ENCODE data around the gene WDFY4.

Gene WDFY4

DNA sequence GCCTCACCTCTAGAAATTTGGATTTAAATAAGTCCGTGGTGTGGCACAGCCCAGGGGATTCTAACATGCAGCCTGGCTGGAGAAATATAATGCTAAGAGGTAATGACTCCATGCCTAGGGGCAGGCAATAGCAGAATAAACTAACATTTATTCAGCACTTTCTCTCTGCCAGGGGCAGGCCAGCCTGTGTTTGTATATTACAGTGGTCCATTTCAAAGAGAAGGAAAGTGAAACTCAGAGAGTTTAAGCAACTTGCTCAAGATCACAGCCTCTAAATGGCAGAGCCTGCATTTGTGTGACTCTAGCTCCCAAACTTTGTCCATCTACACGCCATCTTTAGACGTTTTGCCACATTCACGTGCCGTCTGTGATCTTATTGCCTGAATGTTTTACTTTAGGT, 261.7 kb downstream of the WDFY4 start:
- TF ChIP-seq, protein P1, sequence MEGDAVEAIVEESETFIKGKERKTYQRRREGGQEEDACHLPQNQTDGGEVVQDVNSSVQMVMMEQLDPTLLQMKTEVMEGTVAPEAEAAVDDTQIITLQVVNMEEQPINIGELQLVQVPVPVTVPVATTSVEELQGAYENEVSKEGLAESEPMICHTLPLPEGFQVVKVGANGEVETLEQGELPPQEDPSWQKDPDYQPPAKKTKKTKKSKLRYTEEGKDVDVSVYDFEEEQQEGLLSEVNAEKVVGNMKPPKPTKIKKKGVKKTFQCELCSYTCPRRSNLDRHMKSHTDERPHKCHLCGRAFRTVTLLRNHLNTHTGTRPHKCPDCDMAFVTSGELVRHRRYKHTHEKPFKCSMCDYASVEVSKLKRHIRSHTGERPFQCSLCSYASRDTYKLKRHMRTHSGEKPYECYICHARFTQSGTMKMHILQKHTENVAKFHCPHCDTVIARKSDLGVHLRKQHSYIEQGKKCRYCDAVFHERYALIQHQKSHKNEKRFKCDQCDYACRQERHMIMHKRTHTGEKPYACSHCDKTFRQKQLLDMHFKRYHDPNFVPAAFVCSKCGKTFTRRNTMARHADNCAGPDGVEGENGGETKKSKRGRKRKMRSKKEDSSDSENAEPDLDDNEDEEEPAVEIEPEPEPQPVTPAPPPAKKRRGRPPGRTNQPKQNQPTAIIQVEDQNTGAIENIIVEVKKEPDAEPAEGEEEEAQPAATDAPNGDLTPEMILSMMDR (IDR thresholded peaks at IDR 0.05; ENCODE audit: insufficient read depth, missing control alignments) = no peak
- DNase-seq (ENCODE audit: insufficient read length, low spot score) (no peak), FAIRE-seq (no peak)

DNA sequence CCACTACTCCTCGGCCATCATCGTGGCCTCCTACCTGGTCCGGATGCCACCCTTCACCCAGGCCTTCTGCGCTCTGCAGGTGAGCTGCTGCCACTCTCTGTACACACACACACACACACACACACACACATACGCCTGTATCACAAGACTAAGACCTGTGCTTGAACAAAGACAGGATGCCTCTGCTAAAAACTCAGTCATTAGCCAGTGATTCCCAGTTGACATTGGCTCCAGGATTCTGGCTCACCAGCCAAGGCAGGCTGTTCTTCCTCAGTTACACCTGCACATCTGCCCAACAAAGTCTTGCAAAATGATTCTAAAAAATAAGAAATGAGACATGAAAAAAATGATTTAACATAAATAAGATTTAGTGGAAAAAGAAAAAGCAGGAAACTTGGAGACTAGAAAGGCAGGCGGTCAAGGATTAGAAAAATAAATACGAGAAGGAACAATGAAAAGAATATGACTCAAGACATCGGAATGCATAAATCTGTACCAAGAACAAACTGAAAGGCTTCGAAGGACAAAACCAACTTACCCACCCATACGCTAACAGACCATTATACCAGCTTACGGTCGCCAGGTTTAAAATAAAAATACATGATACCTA, 262.3 kb downstream of the WDFY4 start:
- DNase-seq (ENCODE audit: insufficient read length, low spot score) (no peak), FAIRE-seq (no peak)
- TF ChIP-seq, protein P1 (IDR thresholded peaks at IDR 0.05; ENCODE audit: insufficient read depth, missing control alignments) = no peak

DNA sequence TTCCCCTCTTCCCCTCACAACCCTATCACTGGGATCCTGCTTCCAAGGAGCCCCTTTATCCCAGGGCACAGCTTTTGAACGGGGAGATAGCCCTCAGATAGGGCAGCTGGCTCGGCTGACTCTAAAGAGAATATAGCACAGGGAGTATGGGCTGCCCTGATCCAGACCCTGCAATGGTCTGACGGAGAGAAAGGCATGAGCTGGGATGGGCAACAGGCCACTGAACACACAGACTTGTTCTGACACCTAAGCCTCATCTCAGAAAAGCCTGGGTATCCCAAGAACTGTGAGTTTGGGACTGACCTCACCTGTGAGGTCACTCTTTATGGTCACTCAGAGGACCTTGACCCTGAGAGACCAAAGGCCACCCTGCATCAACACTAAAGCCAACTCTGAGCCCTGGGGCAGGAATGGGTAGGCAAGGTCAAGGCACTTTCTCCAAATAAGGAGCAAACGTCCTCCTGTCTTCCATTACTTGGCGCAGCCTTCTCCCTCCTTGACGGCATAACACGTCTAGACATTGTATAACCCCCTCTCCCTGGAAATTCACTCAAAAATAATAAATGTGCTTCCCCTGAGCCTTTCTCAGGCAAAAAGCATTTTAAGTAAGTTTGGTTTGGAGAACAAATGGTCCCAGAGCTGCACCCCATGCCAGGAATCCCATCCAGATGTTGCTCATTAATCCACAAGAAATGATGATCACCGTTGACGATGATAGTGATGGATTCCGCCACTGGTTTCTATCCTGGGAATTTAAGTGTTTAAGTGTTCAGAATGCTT, 263.2 kb downstream of the WDFY4 start:
- FAIRE-seq (no peak), DNase-seq (ENCODE audit: insufficient read length, low spot score) (no peak)
- TF ChIP-seq, protein P1 (IDR thresholded peaks at IDR 0.05; ENCODE audit: insufficient read depth, missing control alignments) = no peak

DNA sequence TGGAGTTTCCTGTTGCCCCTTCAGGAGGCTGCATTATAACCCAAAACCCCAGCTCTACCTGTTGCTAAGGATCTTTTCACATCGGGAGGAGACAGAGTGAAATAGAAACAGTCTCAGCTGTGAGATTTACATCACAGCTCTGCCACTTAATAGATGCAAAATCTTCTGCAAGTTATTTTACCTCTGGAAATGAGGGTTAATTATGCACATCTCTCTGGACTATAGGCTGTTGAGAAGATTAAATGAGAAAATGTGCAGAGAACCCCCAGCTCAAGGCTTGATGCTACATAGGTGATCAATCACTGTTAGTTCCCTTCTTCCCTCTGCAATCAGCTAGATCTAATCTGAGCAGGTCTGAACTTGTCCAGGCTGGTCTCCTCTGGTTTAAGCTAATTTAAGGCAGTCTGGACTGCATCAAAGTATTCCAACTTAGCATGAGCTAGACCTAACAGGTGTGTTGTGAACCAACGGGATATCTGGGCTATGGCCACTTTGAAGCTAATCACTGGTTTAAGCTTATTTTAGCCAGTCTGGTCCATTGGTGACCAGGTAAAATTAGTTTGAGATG, 263.9 kb downstream of the WDFY4 start:
- DNase-seq (ENCODE audit: insufficient read length, low spot score) (no peak), FAIRE-seq (no peak)
- TF ChIP-seq, protein P1 (IDR thresholded peaks at IDR 0.05; ENCODE audit: insufficient read depth, missing control alignments) = no peak

DNA sequence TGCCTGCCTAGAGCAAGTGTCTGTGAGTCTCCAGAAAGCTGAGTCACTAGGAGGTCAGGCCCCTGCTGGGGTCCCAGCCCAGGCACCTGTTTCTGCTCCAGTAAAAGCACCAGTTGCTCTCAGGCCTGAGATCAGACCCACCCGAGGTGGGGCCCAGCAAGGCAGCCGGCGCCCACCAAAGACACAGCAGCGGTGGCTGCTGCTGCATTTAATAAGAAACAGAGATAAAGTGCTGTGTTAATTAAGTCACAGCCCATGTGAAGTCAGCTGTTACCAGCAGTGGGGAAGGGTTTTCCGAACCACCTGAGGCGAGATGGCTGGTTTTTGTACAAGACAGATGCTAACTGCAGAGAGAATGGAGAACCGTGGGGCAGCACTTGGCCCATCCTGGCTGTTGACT, 267.0 kb downstream of the WDFY4 start:
- DNase-seq (ENCODE audit: insufficient read length, low spot score) = no peak
- TF ChIP-seq, protein P1 (IDR thresholded peaks at IDR 0.05; ENCODE audit: insufficient read depth, missing control alignments) = no peak

DNA sequence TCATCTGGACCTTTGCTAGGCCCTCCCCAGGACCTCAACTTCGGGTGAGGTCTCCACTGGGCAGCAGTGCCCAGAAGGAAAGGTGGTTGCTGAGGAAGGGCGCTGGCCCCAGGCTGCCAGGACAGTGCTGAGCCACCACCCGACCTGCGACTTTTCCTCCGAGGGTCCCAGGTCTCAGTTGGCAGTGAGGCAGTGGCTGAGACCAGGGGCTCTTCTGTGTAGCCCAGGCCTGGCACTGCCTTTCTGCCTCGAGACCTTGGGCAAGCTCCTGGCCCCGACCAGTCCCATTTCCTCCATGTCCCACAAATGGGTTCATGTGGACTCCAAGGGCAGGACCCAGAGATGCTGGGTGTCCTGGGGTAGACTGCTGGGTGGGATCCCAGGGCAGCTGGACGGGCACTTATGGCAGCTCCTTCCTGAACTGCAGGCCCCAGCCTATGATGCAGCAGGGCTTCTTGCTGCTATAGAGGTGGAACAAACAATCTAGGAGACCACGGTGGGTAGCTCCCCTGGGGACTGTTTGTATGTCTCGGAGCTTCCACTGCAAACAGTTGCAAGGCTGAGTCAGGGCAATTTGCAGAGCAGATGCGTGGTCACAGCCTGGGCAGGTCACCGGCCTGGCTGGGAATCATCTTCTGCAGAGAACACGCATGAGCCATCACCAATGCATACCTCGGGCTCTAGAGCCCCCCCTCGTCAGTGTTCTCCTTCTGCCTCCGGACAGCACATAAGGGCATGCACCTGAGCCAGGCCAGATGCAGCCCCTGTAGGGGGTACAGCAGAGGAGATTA, 272.9 kb downstream of the WDFY4 start:
- TF ChIP-seq, protein P1 (IDR thresholded peaks at IDR 0.05; ENCODE audit: insufficient read depth, missing control alignments) = no peak
- FAIRE-seq (no peak), DNase-seq (ENCODE audit: insufficient read length, low spot score) (no peak)

More for the DNA sequence above, 267.0 kb downstream of the WDFY4 start:
- no peak for FAIRE-seq
